IMR-90 (cell line): ENCODE measurements around the gene ITK. TPM values are rescaled to one million over a fixed set of nuclear protein-coding genes. Genes with fewer than 3 reads are reported as not detected.

Experiments
- ATAC-seq: fragments of 200-7000 bp; cut with Tn5 transposase; 2 replicates; pipeline ENCODE4 v1.9.1; 2020; ENCODE audit warnings: low read depth, mild to moderate bottlenecking, moderate library complexity
- BruUV-seq: library from RNA; stranded (reverse); fragments of 400-500 nt; replicated peaks from 2 replicates; lab custom pipeline; 2021; lab: Mats Ljungman, UMichigan
- CTCF ChIA-PET: fragments of 300-600 bp; formaldehyde crosslinking; extraction: SDS; loops from one replicate; lab custom pipeline; 2021; ENCODE audit warnings: antibody characterized with exemption; lab: Yijun Ruan, JAX
- POLR2A ChIA-PET: fragments of 300-600 bp; sonication (Branson Sonifier 250); formaldehyde crosslinking; loops from one replicate; lab custom pipeline; 2022; ENCODE audit warnings: antibody characterized with exemption; ENCODE audit not compliant: unreplicated experiment; lab: Charles Lee
- DNase-seq: peaks from one replicate; pipeline ENCODE4 v3.0.0; 2013
- H2AFZ ChIP-seq: replicated peaks from 2 replicates; pipeline ENCODE3; 2013; ENCODE audit warnings: low read length, mild to moderate bottlenecking; ENCODE audit not compliant: poor library complexity
- H2AK5ac ChIP-seq: 2 replicates; pipeline ENCODE4 v1.6.1; 2013; ENCODE audit warnings: low read depth, low read length, inconsistent platforms
- H2AK9ac ChIP-seq: replicated peaks from 2 replicates; pipeline ENCODE3; 2013; ENCODE audit warnings: mild to moderate bottlenecking, low read depth, low read length, moderate library complexity; ENCODE audit not compliant: poor library complexity
- H2BK120ac ChIP-seq: 2 replicates; pipeline ENCODE4 v1.6.1; 2013; ENCODE audit warnings: low read depth, low read length, inconsistent platforms
- H2BK15ac ChIP-seq: 3 replicates; pipeline ENCODE4 v1.6.1; 2013; ENCODE audit warnings: low read depth, low read length, inconsistent platforms
- H2BK20ac ChIP-seq: 2 replicates; pipeline ENCODE4 v1.6.1; 2013; ENCODE audit warnings: low read depth, mild to moderate bottlenecking, inconsistent platforms, low read length, moderate library complexity
- H2BK5ac ChIP-seq: 2 replicates; pipeline ENCODE4 v1.6.1; 2013; ENCODE audit warnings: mild to moderate bottlenecking, low read depth, low read length, inconsistent platforms; ENCODE audit not compliant: poor library complexity, severe bottlenecking
- H3K14ac ChIP-seq: replicated peaks from 2 replicates; pipeline ENCODE4 v1.6.1; 2013; ENCODE audit warnings: low read depth, low read length, inconsistent platforms
- H3K18ac ChIP-seq: 2 replicates; pipeline ENCODE4 v1.6.1; 2013; ENCODE audit warnings: low read depth, low read length, control low read depth
- H3K23ac ChIP-seq: 2 replicates; pipeline ENCODE4 v1.6.1; 2013; ENCODE audit warnings: low read depth, low read length, inconsistent platforms
- H3K27ac ChIP-seq: 2 replicates; pipeline ENCODE4 v1.5.1; 2013; ENCODE audit warnings: mild to moderate bottlenecking, control low read depth, low read length; ENCODE audit not compliant: insufficient read depth
- H3K27me3 ChIP-seq: 2 replicates; pipeline ENCODE4 v1.6.1; 2013; ENCODE audit warnings: low read length; ENCODE audit not compliant: control insufficient read depth, insufficient read depth
- H3K36me3 ChIP-seq: 2 replicates; pipeline ENCODE4 v1.6.1; 2013; ENCODE audit warnings: low read length, mixed read lengths; ENCODE audit not compliant: control insufficient read depth, insufficient read depth
- H3K4ac ChIP-seq: 2 replicates; pipeline ENCODE4 v1.6.1; 2013; ENCODE audit warnings: low read depth, low read length, inconsistent platforms
- H3K4me1 ChIP-seq: 2 replicates; pipeline ENCODE4 v1.6.1; 2013; ENCODE audit warnings: low read length, mixed read lengths; ENCODE audit not compliant: control insufficient read depth, insufficient read depth
- H3K4me2 ChIP-seq: 2 replicates; pipeline ENCODE4 v1.6.1; 2013; ENCODE audit warnings: low read depth, mild to moderate bottlenecking, control low read depth, low read length, moderate library complexity
- H3K4me3 ChIP-seq: 2 replicates; pipeline ENCODE4 v1.5.1; 2013; ENCODE audit warnings: low read depth, mild to moderate bottlenecking, control low read depth, low read length, moderate library complexity; ENCODE audit not compliant: insufficient read depth
- H3K56ac ChIP-seq: 2 replicates; pipeline ENCODE4 v1.6.1; 2013; ENCODE audit warnings: low read length, inconsistent platforms; ENCODE audit not compliant: insufficient read depth; ENCODE audit errors: extremely low read depth
- H3K79me1 ChIP-seq, 2 experiments: 2 replicates each; pipeline ENCODE4 v1.6.1; 2013; ENCODE audit warnings: low read length in 2 of 2, inconsistent platforms in 1 of 2, low read depth in 1 of 2
- H3K9ac ChIP-seq: 2 replicates; pipeline ENCODE4 v1.6.1; 2013; ENCODE audit warnings: low read depth, low read length, control low read depth
- H3K9me1 ChIP-seq: 2 replicates; pipeline ENCODE4 v1.6.1; 2013; ENCODE audit warnings: low read length, inconsistent platforms; ENCODE audit not compliant: insufficient read depth
- H3K9me3 ChIP-seq: 2 replicates; pipeline ENCODE4 v1.6.1; 2013; ENCODE audit warnings: low read length; ENCODE audit not compliant: control insufficient read depth, insufficient read depth
- H4K20me1 ChIP-seq: 2 replicates; pipeline ENCODE4 v1.6.1; 2013; ENCODE audit warnings: low read length, inconsistent platforms; ENCODE audit not compliant: insufficient read depth
- H4K5ac ChIP-seq: 2 replicates; pipeline ENCODE4 v1.6.1; 2013; ENCODE audit warnings: mild to moderate bottlenecking, low read depth, low read length, control low read depth
- H4K8ac ChIP-seq, 2 experiments: 2 replicates each; pipeline ENCODE4 v1.6.1; 2013; ENCODE audit warnings: low read depth in 2 of 2, low read length in 2 of 2, control low read depth in 1 of 2, inconsistent platforms in 1 of 2
- H4K91ac ChIP-seq: 2 replicates; pipeline ENCODE4 v1.6.1; 2013; ENCODE audit warnings: low read depth, low read length, inconsistent platforms; ENCODE audit not compliant: insufficient read depth
- BHLHE40 ChIP-seq: fragments of 150-350 bp; IDR thresholded peaks from 2 replicates; pipeline ENCODE4 v1.6.1; 2016; ENCODE audit warnings: mild to moderate bottlenecking, low read depth, low read length
- CEBPB ChIP-seq: IDR thresholded peaks from 2 replicates; pipeline ENCODE4 v1.6.1; 2012; ENCODE audit warnings: low read depth, low read length, improper control_type of control experiment
- CHD1 ChIP-seq: IDR thresholded peaks from 2 replicates; pipeline ENCODE4 v1.6.1; 2012; ENCODE audit warnings: low read depth, low read length, improper control_type of control experiment
- CTCF ChIP-seq: conservative IDR thresholded peaks from 2 replicates; pipeline ENCODE4 v1.5.1; 2012; ENCODE audit warnings: mild to moderate bottlenecking, low read depth, low read length, improper control_type of control experiment
- ELK1 ChIP-seq: fragments of 150-350 bp; IDR thresholded peaks from 2 replicates; pipeline ENCODE4 v1.6.1; 2016; ENCODE audit warnings: low read depth, mild to moderate bottlenecking, low read length, moderate library complexity, borderline replicate concordance
- FOS ChIP-seq: fragments of 150-350 bp; IDR thresholded peaks from 2 replicates; pipeline ENCODE4 v1.6.1; 2016; ENCODE audit warnings: low read depth, low read length
- MAFK ChIP-seq: IDR thresholded peaks from 2 replicates; pipeline ENCODE4 v1.6.1; 2012; ENCODE audit warnings: low read depth, low read length, improper control_type of control experiment
- MXI1 ChIP-seq: IDR thresholded peaks from 2 replicates; pipeline ENCODE4 v1.6.1; 2012; ENCODE audit warnings: low read depth, mild to moderate bottlenecking, low read length, moderate library complexity, borderline replicate concordance
- NFE2L2 ChIP-seq: fragments of 150-350 bp; IDR thresholded peaks from 2 replicates; pipeline ENCODE4 v1.6.1; 2016; ENCODE audit warnings: low read depth, mild to moderate bottlenecking, low read length
- POLR2A ChIP-seq: IDR thresholded peaks from 2 replicates; pipeline ENCODE4 v1.6.1; 2012; ENCODE audit warnings: mild to moderate bottlenecking, low read depth, low read length
- RCOR1 ChIP-seq: IDR thresholded peaks from 2 replicates; pipeline ENCODE4 v1.6.1; 2012; ENCODE audit warnings: mild to moderate bottlenecking, low read length, improper control_type of control experiment; ENCODE audit not compliant: insufficient replicate concordance
- RFX5 ChIP-seq: IDR thresholded peaks from 2 replicates; pipeline ENCODE4 v1.8.0; 2012; ENCODE audit warnings: low read depth, mild to moderate bottlenecking, low read length, moderate library complexity
- SMC3 ChIP-seq: fragments of 150-350 bp; IDR thresholded peaks from 2 replicates; pipeline ENCODE4 v1.6.1; 2016; ENCODE audit warnings: low read depth, mild to moderate bottlenecking, antibody characterized with exemption, low read length, moderate library complexity
- USF2 ChIP-seq: fragments of 150-350 bp; IDR thresholded peaks from 2 replicates; pipeline ENCODE4 v1.6.1; 2017; ENCODE audit warnings: mild to moderate bottlenecking, antibody characterized with exemption, low read length, low read depth
- WGBS, 2 experiments: methylation state at CpG; one replicate each; pipeline versions ENCODE4 v1.1.5 to v1.1.7; 2013; ENCODE audit warnings: missing lambda C conversion rate in 2 of 2; ENCODE audit not compliant: insufficient read length in 1 of 2; ENCODE audit errors: extremely low coverage in 2 of 2; 5-methylcytosine and 5-hydroxymethylcytosine counted together
- dilution Hi-C: fragments of 300-500 bp; cut with HindIII; formaldehyde crosslinking; loops from one replicate; pipeline ENCODE4 v1.14.3; 2018; ENCODE audit warnings: low sequenced_read_pairs; ENCODE audit not compliant: unreplicated experiment
- in situ Hi-C: fragments of 300-500 bp; cut with MboI; formaldehyde crosslinking; loops from 3 replicates; pipeline ENCODE4 v1.14.3; 2019; ENCODE audit warnings: low sequenced_read_pairs, inconsistent platforms, mixed read lengths
- intact Hi-C: fragments of 100-400 bp; cut with micrococcal nuclease; formaldehyde crosslinking; loops from 2 replicates; pipeline ENCODE4 v1.10.0; 2022
- polyA plus RNA-seq, 3 experiments: library from polyadenylated mRNA; depleted of rRNA; stranded (reverse); fragments of >200 nt; gene quantifications; 2 replicates each; pipeline ENCODE4 v1.2.3, GENCODE V29; 2012; ENCODE audit warnings: low replicate concordance in 1 of 3
- total RNA-seq: library from RNA; depleted of rRNA; stranded (reverse); fragments of >200 nt; gene quantifications from 2 replicates; pipeline ENCODE4 v1.2.3, GENCODE V29; 2012

The ITK gene
- total and polyA plus RNA-seq, 2 of the 4 experiments (the other 2 are of a cell fraction), result not detected

- in situ Hi-C loops, result loop anchor here (10.0 to 25.0 kb wide), 3 partner anchors 166 to 1212 kb away; partner anchors contain the start of gene LSM11
- H4K91ac ChIP-seq, result no peak overlapping the region
- ChIA-PET POLR2A (no interaction called here), CTCF (interaction anchor here (0.5 to 1.6 kb wide), 6 partner anchors 8 to 586 kb away, joined by 3 to 5 read pairs (median 3); partner anchors contain the start of gene THG1L)
- dilution Hi-C loops, result no loop called here
- no peak overlapping the region for H2BK15ac ChIP-seq
- ATAC-seq (peak; percentile 93), DNase-seq (peak; percentile 60)
- H3K27ac ChIP-seq, result no peak overlapping the region
- whole genome bisulfite sequencing, 2 experiments, result 79% methylated on average over 2 of the region's 14 CpGs; no CpG with 5 or more reads in 1 of the 2 experiments
- no peak overlapping the region for H3K4ac ChIP-seq
- H2BK20ac ChIP-seq, result no peak overlapping the region
- no peaks in the 10 kb centered on the region for H3K9me1 ChIP-seq
- H3K4me2 ChIP-seq, result no peak overlapping the region
- H2AK5ac ChIP-seq, result no peak overlapping the region
- no peak overlapping the region for H3K14ac ChIP-seq
- no peak overlapping the region for H3K23ac ChIP-seq
- no peak overlapping the region for H2BK5ac ChIP-seq
- H3K79me1 ChIP-seq, result no peaks in the 10 kb centered on the region
- no peak overlapping the region for H3K56ac ChIP-seq
- no peak overlapping the region for H4K5ac ChIP-seq
- H3K9ac ChIP-seq, result no peak overlapping the region
- no peak overlapping the region for H2AK9ac ChIP-seq
- intact Hi-C loops, result loop anchor here (1.0 to 5.0 kb wide), 3 partner anchors 103 to 593 kb away; partner anchors contain the start of gene LSM11
- no TSS peak for BruUV-seq
- no peaks in the 10 kb centered on the region for H3K9me3 ChIP-seq
- H2AFZ ChIP-seq, result no peak overlapping the region
- H4K20me1 ChIP-seq, result no peaks in the 10 kb centered on the region
- H3K4me3 ChIP-seq, result no peak overlapping the region
- H3K36me3 ChIP-seq, result no peaks in the 10 kb centered on the region
- no peak overlapping the region for H4K8ac ChIP-seq
- H3K18ac ChIP-seq, result no peak overlapping the region
- no peaks in the 10 kb centered on the region for H3K4me1 ChIP-seq
- H2BK120ac ChIP-seq, result no peak overlapping the region
- no peaks in the 10 kb centered on the region; the same call in 1 of the 2 replicates for H3K27me3 ChIP-seq
- no peak for TF ChIP-seq USF2
- TF ChIP-seq NFE2L2, result no peak
- no peak for TF ChIP-seq BHLHE40
- TF ChIP-seq POLR2A, result no peak
- TF ChIP-seq ELK1, result no peak
- peak; percentile 84 for TF ChIP-seq CTCF
- no peak for TF ChIP-seq CHD1
- no peak for TF ChIP-seq MAFK
- no peak for TF ChIP-seq RFX5
- TF ChIP-seq RCOR1, result no peak
- TF ChIP-seq SMC3, result peak; percentile 51
- no peak for TF ChIP-seq FOS
- TF ChIP-seq MXI1, result no peak
- TF ChIP-seq CEBPB, result no peak
Observed at GRCh38 chr5:157148734-157149615, 31.7 kb upstream of the ITK start.
